Endometrial microvascular endothelial cells (primary cell): ENCODE measurements around the gene APOC1. TPM values are rescaled to one million over a fixed set of nuclear protein-coding genes. Genes with fewer than 3 reads are reported as not detected.
"Not testable (repeated sequence)": the region's sequence is repeated elsewhere in the genome, so short reads cannot be mapped to it uniquely, and the experiment has no call there.

Experiments
- in situ Hi-C: cut with HindIII; loops from 2 replicates; pipeline ENCODE4 v1.10.0; 2017; ENCODE audit warnings: low sequenced_read_pairs, low pct_unique_long_range_greater_than_20kb; ENCODE audit errors: inconsistent ontology term
- total RNA-seq: library from RNA; depleted of rRNA; stranded (reverse); fragments of >200 nt; gene quantifications from one replicate; pipeline ENCODE4 v1.2.3, GENCODE V29; 2015; ENCODE audit errors: inconsistent ontology term

The APOC1 gene
- total RNA-seq, 1 donor from 2014 or later: not detected

DNA sequence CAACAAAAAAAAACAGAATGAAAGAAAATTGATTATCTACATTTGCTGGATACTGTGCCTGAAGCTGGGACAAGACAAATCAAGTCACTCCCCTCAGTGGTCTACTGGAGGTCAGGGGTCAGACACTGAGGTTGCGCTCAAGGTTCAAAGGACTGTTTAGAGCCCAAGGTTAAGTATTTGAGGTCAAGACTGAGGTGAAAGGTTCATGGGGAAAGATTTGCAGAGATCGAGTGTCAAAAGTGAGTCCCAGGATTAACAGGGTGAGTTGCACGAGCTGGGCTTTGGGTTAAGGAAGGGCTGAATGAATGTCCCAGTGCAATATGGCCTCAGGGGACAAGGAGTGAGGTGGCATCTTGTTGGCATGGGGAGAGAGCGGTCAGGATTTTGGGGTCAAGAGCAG lies 26.8 kb upstream of the APOC1 start:
- in situ Hi-C loops: no loop called here

DNA sequence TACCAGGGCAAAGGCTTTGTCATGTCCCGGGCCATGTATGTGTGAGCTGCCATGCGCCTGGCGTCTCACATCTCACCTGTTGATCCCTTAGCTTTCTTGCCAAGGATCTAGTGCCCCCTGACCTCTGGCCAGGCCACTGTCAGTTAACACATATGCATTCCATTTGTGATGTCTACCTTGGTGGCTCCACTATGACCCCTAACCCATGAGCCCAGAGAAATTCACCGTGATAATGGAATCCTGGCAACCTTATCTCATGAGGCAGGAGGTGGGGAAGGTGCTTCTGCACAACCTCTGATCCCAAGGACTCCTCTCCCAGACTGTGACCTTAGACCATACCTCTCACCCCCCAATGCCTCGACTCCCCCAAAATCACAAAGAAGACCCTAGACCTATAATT lies 26.1 kb upstream of the APOC1 start:
- in situ Hi-C loops: not testable (repeated sequence)

DNA sequence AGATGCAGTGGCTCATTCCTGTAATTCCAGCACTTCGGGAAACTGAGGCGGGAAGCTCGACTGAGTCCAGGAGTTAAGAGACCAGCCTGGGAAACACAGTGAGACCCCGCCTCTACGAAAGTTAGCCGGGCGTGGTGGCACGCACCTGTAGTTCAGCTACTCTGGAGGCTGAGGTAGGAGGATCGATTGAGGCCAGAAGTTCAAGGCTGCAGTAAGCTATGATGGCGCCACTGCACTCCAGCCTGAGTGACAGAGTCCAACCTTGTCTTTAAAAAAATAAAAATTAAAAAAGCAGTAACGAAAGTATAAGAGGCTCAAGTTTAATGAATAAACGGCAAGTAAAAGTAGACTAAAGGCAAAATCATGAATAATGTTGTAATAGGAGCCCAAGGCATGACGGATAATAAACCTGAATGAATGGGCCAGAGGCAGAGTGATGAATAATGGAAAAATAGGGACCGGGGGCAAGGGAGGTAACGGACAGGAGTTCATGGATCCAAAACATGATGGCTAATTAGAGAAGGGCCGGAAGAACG lies 24.5 kb upstream of the APOC1 start:
- in situ Hi-C loops: no loop called here

DNA sequence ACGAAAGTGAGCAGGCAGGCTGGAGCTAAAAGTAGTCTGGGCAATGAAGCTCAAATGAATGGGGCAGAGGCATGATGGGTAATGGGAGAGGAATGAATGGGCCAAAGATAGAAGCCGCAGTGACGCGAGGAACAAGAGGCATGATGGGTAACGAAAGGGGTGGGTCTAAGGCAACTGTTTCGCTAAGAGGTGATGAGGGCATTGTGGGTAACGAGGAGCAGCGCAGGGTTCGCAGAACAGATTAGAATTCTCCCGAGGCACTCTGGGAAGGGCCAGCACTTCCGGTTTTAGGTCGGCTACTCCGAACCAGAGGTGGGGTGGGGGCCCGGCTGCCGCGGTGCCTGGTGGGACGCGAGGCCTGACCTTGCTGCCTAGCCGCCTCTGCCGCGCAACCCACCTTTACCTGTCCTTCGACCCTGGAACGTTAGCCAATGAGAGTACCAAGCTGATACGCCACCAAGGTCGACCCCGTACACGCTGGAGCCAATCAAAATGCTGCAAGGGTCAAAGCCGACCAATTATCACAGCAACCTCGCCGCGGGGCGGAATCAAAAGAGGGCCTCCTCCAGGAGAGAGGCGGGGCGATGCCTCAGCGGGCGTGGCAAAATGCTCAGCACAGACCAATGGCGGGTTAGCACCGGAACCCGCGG lies 23.9 kb upstream of the APOC1 start:
- in situ Hi-C loops: no loop called here

GRCh38 chr19:44891016-44891882 lies 23.2 kb upstream of the APOC1 start, which contains the start of gene TOMM40:
Gene TOMM40, plus strand, starts transcription at chr19:44891254. Its CDS starts 162 bp downstream, at chr19:44891416.
- in situ Hi-C loops: no loop called here

DNA sequence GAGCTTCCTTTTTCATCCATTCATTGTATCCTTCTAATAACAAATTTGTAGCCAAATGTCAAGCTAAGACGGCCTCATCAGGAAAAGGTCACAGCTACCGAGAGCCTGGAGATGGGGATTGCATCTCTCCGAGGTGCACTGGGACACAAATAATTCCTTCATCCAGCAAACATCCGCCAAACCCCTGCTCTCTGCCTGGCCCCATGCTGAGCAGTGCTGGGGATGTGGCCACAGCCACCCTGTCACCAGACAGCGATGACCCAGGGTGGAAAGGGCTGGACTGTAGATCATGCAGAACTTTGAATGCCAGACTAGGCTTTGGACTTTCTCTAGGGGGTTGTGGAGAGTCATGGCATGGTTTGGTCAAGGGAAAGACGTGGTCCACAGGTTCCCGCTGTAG lies 21.5 kb upstream of the APOC1 start:
- in situ Hi-C loops: no loop called here

DNA sequence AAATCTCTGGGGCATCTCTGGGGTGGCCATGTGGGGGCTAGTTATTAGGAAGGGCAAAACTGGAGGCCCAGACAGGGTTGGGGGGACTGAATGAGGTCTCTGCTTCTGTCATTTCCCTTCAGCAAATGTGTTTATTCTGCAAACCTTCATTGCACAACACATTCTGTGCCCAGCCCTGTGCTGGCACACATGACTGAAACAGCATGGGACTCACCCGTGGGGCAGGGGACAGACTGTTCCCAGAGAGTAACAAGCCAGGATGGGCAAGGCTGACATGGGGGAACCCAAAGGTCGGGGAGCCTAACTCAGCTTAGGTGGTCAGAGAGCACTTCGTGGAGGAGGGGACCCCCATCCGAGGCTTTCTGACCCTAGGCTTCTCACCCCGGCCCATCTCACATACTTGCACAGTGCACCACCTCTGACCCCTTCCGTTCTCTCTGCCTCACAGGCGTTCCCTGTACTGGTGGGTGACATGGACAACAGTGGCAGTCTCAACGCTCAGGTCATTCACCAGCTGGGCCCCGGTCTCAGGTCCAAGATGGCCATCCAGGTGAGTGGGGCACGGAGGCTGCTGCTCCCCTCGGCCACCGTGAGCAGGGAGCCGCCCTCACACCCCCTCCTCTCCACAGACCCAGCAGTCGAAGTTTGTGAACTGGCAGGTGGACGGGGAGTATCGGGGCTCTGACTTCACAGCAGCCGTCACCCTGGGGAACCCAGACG lies 20.9 kb upstream of the APOC1 start:
- in situ Hi-C loops: no loop called here

- in situ Hi-C loops: no loop called here
Measured at GRCh38 chr19:44894052-44894400, 20.4 kb upstream of the APOC1 start.

- in situ Hi-C loops: no loop called here
Measured at GRCh38 chr19:44894946-44895345, 19.5 kb upstream of the APOC1 start.

GRCh38 chr19:44897835-44898234 lies 16.6 kb upstream of the APOC1 start:
- in situ Hi-C loops: no loop called here

DNA sequence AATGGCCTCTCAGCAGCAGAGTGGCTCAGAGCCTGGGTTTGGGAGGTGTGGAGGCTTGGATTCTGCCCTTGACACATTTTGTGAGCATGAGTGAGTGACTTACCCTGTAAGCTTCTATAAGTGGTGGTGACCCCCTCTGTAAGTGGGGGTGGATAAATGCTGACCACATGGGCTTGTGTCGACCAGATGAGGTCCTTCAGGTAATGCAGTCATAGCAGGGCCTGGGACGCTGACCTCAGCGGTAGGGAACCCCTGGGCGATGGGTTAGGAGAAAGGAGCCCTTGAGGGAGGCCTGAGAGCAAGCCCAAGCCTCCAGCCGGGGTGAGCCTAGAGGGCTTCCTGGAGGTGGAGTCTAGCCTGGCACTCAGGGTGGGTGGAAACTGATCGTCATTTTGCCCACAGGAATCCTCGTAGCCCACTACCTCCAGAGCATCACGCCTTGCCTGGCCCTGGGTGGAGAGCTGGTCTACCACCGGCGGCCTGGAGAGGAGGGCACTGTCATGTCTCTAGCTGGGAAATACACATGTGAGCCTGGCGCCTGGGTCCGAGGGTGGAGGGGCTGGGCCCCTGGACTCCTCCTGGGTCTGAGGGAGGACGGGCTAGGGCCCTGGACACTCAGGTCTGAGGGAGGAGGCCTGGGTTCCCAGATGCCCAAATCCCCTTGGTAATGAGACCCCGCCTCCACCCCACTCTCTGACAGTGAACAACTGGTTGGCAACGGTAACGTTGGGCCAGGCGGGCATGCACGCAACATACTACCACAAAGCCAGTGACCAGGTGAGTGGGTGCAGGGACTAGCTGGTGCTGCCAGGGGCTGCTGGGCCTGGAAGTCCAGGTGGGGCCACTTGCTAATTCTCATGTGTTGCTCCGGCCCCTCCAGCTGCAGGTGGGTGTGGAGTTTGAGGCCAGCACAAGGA lies 13.8 kb upstream of the APOC1 start:
- in situ Hi-C loops: no loop called here

GRCh38 chr19:44903216-44903601 lies 11.2 kb upstream of the APOC1 start:
- in situ Hi-C loops: no loop called here

- in situ Hi-C loops: no loop called here
Measured at GRCh38 chr19:44903602-44904425, 10.6 kb upstream of the APOC1 start.

DNA sequence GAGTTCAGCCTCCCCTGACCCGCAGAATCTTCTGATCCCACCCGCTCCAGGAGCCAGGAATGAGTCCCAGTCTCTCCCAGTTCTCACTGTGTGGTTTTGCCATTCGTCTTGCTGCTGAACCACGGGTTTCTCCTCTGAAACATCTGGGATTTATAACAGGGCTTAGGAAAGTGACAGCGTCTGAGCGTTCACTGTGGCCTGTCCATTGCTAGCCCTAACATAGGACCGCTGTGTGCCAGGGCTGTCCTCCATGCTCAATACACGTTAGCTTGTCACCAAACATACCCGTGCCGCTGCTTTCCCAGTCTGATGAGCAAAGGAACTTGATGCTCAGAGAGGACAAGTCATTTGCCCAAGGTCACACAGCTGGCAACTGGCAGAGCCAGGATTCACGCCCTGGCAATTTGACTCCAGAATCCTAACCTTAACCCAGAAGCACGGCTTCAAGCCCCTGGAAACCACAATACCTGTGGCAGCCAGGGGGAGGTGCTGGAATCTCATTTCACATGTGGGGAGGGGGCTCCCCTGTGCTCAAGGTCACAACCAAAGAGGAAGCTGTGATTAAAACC lies 9.9 kb upstream of the APOC1 start:
- in situ Hi-C loops: no loop called here

DNA sequence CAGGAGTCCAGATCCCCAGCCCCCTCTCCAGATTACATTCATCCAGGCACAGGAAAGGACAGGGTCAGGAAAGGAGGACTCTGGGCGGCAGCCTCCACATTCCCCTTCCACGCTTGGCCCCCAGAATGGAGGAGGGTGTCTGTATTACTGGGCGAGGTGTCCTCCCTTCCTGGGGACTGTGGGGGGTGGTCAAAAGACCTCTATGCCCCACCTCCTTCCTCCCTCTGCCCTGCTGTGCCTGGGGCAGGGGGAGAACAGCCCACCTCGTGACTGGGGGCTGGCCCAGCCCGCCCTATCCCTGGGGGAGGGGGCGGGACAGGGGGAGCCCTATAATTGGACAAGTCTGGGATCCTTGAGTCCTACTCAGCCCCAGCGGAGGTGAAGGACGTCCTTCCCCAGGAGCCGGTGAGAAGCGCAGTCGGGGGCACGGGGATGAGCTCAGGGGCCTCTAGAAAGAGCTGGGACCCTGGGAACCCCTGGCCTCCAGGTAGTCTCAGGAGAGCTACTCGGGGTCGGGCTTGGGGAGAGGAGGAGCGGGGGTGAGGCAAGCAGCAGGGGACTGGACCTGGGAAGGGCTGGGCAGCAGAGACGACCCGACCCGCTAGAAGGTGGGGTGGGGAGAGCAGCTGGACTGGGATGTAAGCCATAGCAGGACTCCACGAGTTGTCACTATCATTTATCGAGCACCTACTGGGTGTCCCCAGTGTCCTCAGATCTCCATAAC lies 8.8 kb upstream of the APOC1 start, which contains the start of gene APOE:
APOE (plus strand) TSS at position 360 of the 724 bp plus-strand sequence. CDS start 829 bp downstream, outside the sequence.
- in situ Hi-C loops: no loop called here

DNA sequence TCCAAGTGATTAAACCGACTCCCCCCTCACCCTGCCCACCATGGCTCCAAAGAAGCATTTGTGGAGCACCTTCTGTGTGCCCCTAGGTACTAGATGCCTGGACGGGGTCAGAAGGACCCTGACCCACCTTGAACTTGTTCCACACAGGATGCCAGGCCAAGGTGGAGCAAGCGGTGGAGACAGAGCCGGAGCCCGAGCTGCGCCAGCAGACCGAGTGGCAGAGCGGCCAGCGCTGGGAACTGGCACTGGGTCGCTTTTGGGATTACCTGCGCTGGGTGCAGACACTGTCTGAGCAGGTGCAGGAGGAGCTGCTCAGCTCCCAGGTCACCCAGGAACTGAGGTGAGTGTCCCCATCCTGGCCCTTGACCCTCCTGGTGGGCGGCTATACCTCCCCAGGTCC lies 6.8 kb upstream of the APOC1 start:
- in situ Hi-C loops: no loop called here
